Activated CD8-positive, alpha-beta memory T cell treated with anti-CD3 and anti-CD28 coated beads, Interleukin-2, amount 10 ng/mL, durations not matched to agents 7 days and 5 days (primary cell): Measurements from ENCODE around the gene TMTC2. TPM values are rescaled to one million over a fixed set of nuclear protein-coding genes. Genes with fewer than 3 reads are reported as not detected.

Experiments
- ATAC-seq: fragments of 150-1000 bp; cut with Tn5 transposase; one replicate; pipeline ENCODE4 v1.10.0; 2021; ENCODE audit warnings: moderate library complexity
- CTCF ChIA-PET: fragments of 350-600 bp; sonication (Branson Sonifier 250); formaldehyde crosslinking; loops from one replicate; lab custom pipeline; 2021; ENCODE audit warnings: antibody characterized with exemption; lab: Charles Lee
- DNase-seq: peaks from one replicate; pipeline ENCODE4 v3.0.0-alpha.2; 2020
- H3K27ac Mint-ChIP-seq: one replicate; pipeline ENCODE4 v1.8.0; 2021; ENCODE audit warnings: mild to moderate bottlenecking, mixed read lengths
- H3K27me3 Mint-ChIP-seq: one replicate; pipeline ENCODE4 v1.8.0; 2021; ENCODE audit warnings: mixed read lengths
- H3K36me3 Mint-ChIP-seq: one replicate; pipeline ENCODE4 v1.8.0; 2021; ENCODE audit warnings: mild to moderate bottlenecking, mixed read lengths
- H3K4me1 Mint-ChIP-seq: one replicate; pipeline ENCODE4 v1.8.0; 2021; ENCODE audit warnings: mixed read lengths
- H3K4me3 Mint-ChIP-seq: one replicate; pipeline ENCODE4 v1.8.0; 2021; ENCODE audit warnings: mild to moderate bottlenecking, moderate library complexity, mixed read lengths
- H3K9me3 Mint-ChIP-seq: one replicate; pipeline ENCODE4 v1.8.0; 2022; ENCODE audit warnings: low read depth, mixed read lengths
- total RNA-seq, 2 experiments: library from RNA; stranded (reverse); gene quantifications; one replicate each; pipeline ENCODE4 v1.2.3, GENCODE V29; 2021

Gene TMTC2
- total RNA-seq, 2 experiments from 2014 or later = 3.3 to 4.5 TPM

DNA sequence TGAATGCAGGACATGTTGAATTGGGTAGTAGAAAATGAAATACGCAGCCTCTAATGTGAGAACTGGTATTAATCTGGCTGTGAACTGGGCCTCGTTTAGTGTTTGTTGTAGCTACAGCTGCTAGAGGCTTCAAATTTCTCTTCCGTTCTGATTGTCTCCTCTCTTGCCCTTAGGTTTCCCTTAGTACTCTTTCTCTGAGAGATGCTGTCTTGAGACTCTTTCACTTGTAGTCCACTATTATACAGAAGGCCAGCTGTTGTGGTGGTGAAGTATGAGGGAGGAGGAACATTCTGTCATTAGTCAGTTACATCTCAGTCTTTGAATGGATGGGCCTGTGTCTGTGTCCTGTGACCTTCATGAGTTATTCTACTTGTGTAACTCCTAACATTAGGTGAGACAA, 322.0 kb downstream of the TMTC2 start:
- peaks cover 10% of the 10 kb centered on the region for H3K36me3 Mint-ChIP-seq
- no peak overlapping the region for H3K27ac Mint-ChIP-seq
- CTCF ChIA-PET = no interaction called here
- H3K27me3 Mint-ChIP-seq = no peaks in the 10 kb centered on the region
- H3K9me3 Mint-ChIP-seq = peaks cover 16% of the 10 kb centered on the region
- no peaks in the 10 kb centered on the region for H3K4me1 Mint-ChIP-seq
- no peak for DNase-seq
- no peak for ATAC-seq
- no peak overlapping the region for H3K4me3 Mint-ChIP-seq

DNA sequence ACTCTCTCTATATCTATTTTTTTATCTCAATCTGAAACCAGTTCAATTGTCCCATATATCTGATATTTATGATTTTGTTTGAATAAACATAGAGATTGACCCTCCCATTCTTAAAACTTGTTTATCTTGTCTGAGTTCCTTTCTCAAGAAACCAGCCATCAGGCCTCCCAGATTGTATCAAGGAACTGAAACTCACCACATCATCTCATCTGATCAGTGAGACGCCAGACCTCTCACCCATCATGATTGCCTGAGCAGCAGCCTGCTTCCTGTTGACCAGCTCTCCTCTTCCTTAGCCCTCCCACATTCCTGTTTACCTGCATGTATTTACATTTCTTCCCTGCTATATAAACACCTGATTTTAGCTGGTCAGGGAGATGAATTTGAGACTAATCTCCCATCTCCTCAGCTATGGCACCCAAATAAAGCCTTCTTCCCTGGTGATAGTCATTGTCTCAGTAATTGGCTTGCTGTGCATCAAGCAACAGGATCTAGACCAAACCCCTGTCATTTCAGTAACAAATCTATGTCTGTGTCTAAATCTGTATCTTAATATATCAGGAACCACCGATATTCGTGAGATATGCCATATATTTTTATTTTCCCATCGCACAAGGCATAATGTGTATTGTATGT, 323.6 kb downstream of the TMTC2 start:
- Mint-ChIP-seq H3K27me3 (no peaks in the 10 kb centered on the region), H3K4me3 (no peak overlapping the region), H3K9me3 (peaks cover 16% of the 10 kb centered on the region), H3K36me3 (peaks cover 10% of the 10 kb centered on the region), H3K27ac (no peak overlapping the region), H3K4me1 (no peaks in the 10 kb centered on the region)
- CTCF ChIA-PET = no interaction called here
- DNase-seq (no peak), ATAC-seq (no peak)

GRCh38 chr12:83015390-83016217, 328.9 kb downstream of the TMTC2 start:
- no peaks in the 10 kb centered on the region for H3K4me1 Mint-ChIP-seq
- no peak for ATAC-seq
- DNase-seq = no peak
- CTCF ChIA-PET = no interaction called here
- H3K9me3 Mint-ChIP-seq = peaks cover 2% of the 10 kb centered on the region
- H3K27ac Mint-ChIP-seq = no peak overlapping the region
- peaks cover 4% of the 10 kb centered on the region for H3K36me3 Mint-ChIP-seq
- no peaks in the 10 kb centered on the region for H3K27me3 Mint-ChIP-seq
- H3K4me3 Mint-ChIP-seq = no peak overlapping the region

GRCh38 chr12:83016218-83016835, 329.6 kb downstream of the TMTC2 start:
- ATAC-seq = no peak
- CTCF ChIA-PET = no interaction called here
- no peak overlapping the region for H3K4me3 Mint-ChIP-seq
- no peak for DNase-seq
- H3K9me3 Mint-ChIP-seq = no peaks in the 10 kb centered on the region
- no peak overlapping the region for H3K27ac Mint-ChIP-seq
- H3K4me1 Mint-ChIP-seq = no peaks in the 10 kb centered on the region
- peaks cover 1% of the 10 kb centered on the region for H3K36me3 Mint-ChIP-seq
- H3K27me3 Mint-ChIP-seq = no peaks in the 10 kb centered on the region

GRCh38 chr12:83016991-83017390, 330.3 kb downstream of the TMTC2 start:
- DNase-seq (no peak), ATAC-seq (no peak)
- Mint-ChIP-seq H3K9me3 (no peaks in the 10 kb centered on the region), H3K36me3 (peaks cover 1% of the 10 kb centered on the region), H3K27me3 (no peaks in the 10 kb centered on the region), H3K4me1 (no peaks in the 10 kb centered on the region), H3K4me3 (no peak overlapping the region), H3K27ac (no peak overlapping the region)
- CTCF ChIA-PET = no interaction called here

DNA sequence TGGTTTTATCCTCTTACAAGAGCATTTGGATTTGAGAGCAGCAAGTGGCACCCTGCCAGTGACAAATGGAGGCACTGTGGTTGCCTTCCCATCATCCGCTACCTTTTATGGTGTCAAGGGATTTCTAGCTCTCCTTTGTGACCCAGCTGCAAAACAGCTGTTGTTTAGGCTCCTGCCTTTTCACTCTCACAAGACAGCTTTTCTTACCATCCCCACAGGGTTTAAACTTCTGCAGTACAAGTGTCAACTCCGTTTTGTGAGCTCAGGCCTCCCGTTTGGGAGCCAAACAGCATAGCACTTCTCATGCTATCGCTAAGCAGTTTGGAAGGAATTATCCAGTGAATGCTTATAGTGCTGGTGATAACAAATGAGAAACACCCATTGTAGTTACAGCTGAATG, 331.4 kb downstream of the TMTC2 start:
- H3K4me3 Mint-ChIP-seq = no peak overlapping the region
- peaks cover 1% of the 10 kb centered on the region for H3K36me3 Mint-ChIP-seq
- H3K27me3 Mint-ChIP-seq = no peaks in the 10 kb centered on the region
- H3K4me1 Mint-ChIP-seq = no peaks in the 10 kb centered on the region
- no peak for ATAC-seq
- no peaks in the 10 kb centered on the region for H3K9me3 Mint-ChIP-seq
- no peak overlapping the region for H3K27ac Mint-ChIP-seq
- CTCF ChIA-PET = no interaction called here
- no peak for DNase-seq

DNA sequence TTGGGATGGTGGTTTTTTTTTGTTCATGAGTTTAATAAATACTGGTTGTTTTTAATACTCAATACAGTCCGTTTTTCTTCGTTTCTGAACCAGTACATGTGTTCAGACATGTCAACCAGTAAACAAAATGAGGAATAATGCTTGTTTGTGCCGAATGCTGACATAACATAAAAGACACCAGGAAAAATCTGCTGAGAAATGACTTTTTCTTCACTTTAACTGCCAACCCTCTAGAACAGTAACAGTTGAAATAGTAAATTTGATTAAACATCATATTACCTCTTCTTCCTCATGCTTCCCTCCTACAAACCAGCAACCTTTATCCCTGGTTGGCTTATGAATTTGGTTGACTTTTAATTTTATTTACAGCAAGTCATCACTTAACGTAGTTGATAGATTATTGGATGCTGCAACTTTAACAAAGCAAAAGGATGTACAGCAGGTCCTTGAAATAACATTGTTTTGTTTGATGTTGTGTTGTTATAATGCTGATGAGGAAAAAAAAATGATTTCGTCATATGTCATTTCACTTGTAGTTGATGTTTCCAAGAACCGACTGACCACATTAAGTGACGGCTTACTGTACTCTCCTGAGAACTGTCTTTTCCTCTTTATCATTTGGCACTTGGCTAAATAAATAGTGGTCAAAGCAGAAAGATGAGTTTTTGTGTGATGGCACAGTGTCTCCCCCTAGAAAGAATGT, 340.5 kb downstream of the TMTC2 start:
- no peaks in the 10 kb centered on the region for H3K36me3 Mint-ChIP-seq
- H3K27me3 Mint-ChIP-seq = no peaks in the 10 kb centered on the region
- CTCF ChIA-PET = no interaction called here
- no peaks in the 10 kb centered on the region for H3K9me3 Mint-ChIP-seq
- H3K4me1 Mint-ChIP-seq = peaks cover 5% of the 10 kb centered on the region
- DNase-seq = no peak
- no peak for ATAC-seq
- H3K27ac Mint-ChIP-seq = no peak overlapping the region
- no peak overlapping the region for H3K4me3 Mint-ChIP-seq

DNA sequence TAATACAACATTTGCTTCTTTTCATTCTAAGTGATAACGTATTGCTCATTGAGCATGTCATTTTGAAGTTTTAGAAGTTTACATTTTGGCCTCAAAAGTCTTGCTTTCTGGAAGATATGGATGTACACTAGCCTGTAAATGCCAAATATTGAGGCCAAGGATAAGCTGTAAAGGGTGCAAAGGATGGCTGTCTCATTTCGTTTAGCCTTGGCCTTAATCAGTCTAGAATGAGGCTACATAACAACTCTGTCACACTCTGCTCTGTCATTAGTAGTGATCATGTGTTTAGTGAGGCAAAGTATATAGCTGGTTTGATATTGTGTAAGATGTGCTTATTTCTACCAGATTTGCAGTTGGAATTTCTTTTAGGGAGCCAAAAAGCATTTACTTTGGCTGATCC, 344.5 kb downstream of the TMTC2 start:
- no peaks in the 10 kb centered on the region for H3K9me3 Mint-ChIP-seq
- ATAC-seq (no peak), DNase-seq (no peak)
- no peak overlapping the region for H3K4me3 Mint-ChIP-seq
- H3K27ac Mint-ChIP-seq = no peak overlapping the region
- H3K27me3 Mint-ChIP-seq = no peaks in the 10 kb centered on the region
- H3K4me1 Mint-ChIP-seq = no peaks in the 10 kb centered on the region
- CTCF ChIA-PET = no interaction called here
- no peaks in the 10 kb centered on the region for H3K36me3 Mint-ChIP-seq

GRCh38 chr12:83036847-83037246, 350.1 kb downstream of the TMTC2 start:
- CTCF ChIA-PET = no interaction called here
- Mint-ChIP-seq H3K4me3 (no peak overlapping the region), H3K4me1 (no peaks in the 10 kb centered on the region), H3K27ac (no peak overlapping the region), H3K9me3 (no peaks in the 10 kb centered on the region), H3K27me3 (no peaks in the 10 kb centered on the region), H3K36me3 (no peaks in the 10 kb centered on the region)
- ATAC-seq = no peak
- no peak for DNase-seq

- Mint-ChIP-seq H3K27me3 (no peaks in the 10 kb centered on the region), H3K4me1 (no peaks in the 10 kb centered on the region), H3K4me3 (no peak overlapping the region), H3K36me3 (no peaks in the 10 kb centered on the region), H3K9me3 (no peaks in the 10 kb centered on the region), H3K27ac (no peak overlapping the region)
- DNase-seq (no peak), ATAC-seq (no peak)
- CTCF ChIA-PET = no interaction called here
These were observed 352.7 kb downstream of the TMTC2 start for GRCh38 chr12:83039413-83039812.

DNA sequence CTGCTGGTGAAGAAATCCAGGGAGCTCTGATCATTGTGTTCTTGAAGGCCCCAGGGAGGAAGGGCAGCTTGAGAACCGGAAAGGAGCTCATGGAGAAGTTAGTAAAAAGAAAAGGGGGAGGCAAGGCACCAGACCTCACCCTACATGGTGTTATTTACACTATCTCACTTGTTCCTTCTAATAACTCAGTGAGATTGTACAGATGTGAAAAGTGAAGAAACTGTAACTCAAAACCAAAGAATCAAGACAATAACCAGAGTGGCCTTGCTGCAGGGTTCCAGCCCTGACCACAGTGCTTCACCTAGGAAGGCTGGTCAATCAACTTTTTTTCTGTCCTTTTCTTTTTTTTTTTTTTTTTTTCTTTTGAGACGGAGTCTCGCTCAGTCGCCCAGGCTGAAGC, 353.6 kb downstream of the TMTC2 start:
- Mint-ChIP-seq H3K27ac (no peak overlapping the region), H3K4me3 (no peak overlapping the region), H3K4me1 (no peaks in the 10 kb centered on the region), H3K9me3 (no peaks in the 10 kb centered on the region), H3K36me3 (no peaks in the 10 kb centered on the region), H3K27me3 (no peaks in the 10 kb centered on the region)
- ATAC-seq (no peak), DNase-seq (no peak)
- CTCF ChIA-PET = no interaction called here

GRCh38 chr12:83040991-83041390, 354.3 kb downstream of the TMTC2 start:
- no peak for ATAC-seq
- H3K9me3 Mint-ChIP-seq = no peaks in the 10 kb centered on the region
- H3K36me3 Mint-ChIP-seq = no peaks in the 10 kb centered on the region
- no peak overlapping the region for H3K27ac Mint-ChIP-seq
- DNase-seq = no peak
- H3K4me3 Mint-ChIP-seq = no peak overlapping the region
- no peaks in the 10 kb centered on the region for H3K27me3 Mint-ChIP-seq
- CTCF ChIA-PET = no interaction called here
- no peaks in the 10 kb centered on the region for H3K4me1 Mint-ChIP-seq

GRCh38 chr12:83042441-83043200, 355.9 kb downstream of the TMTC2 start:
- CTCF ChIA-PET = no interaction called here
- no peak overlapping the region for H3K27ac Mint-ChIP-seq
- no peak for ATAC-seq
- H3K27me3 Mint-ChIP-seq = no peaks in the 10 kb centered on the region
- H3K4me1 Mint-ChIP-seq = no peaks in the 10 kb centered on the region
- no peak overlapping the region for H3K4me3 Mint-ChIP-seq
- DNase-seq = no peak
- no peaks in the 10 kb centered on the region for H3K9me3 Mint-ChIP-seq
- H3K36me3 Mint-ChIP-seq = no peaks in the 10 kb centered on the region
